ENCODE data around the gene ASB6. TPM values are rescaled to one million over a fixed set of nuclear protein-coding genes. Genes with fewer than 3 reads are reported as not detected.

The ASB6 gene
- total RNA-seq, 2 experiments from 2014 or later = 25.4 to 27.7 TPM

DNA sequence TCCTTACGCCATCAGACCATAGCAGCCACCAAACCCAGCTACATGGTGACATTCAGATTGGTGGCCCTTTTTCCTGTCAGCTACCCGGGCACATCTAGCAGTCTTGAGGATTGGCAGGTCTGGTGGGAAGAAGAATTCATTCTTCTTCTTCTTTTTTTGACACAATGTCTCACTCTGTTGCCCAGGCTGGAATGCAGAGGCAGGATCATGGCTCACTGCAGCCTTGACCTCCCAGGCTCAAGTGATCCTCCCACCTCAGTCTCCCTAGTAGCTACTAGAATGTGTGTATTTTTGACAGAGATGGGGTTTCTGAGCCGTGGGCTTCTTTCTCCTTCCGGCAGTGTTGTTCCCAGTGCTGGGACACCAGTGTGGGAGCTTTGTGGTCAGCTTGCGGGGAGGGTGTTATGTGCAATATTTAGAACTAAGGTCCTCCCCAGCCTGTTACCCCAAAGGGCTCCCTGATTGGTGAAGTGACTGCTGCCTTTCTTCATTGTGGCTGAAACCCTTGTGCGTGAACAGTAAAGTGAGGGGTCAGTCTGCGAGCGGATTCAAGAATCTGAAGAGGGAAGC is 12.6 kb downstream of the ASB6 start:
- ATAC-seq = no peak
- DNase-seq = no peak
- H3K27me3 Mint-ChIP-seq (ENCODE audit: low read depth) = no peaks in the 10 kb centered on the region
- ChIA-PET CTCF (interaction anchor here (0.8 to 9.4 kb wide), 3 partner anchors 11 to 498 kb away, joined by 3 to 87 read pairs (median 75); partner anchors contain the start of gene ASB6), POLR2A (no interaction called here)
- peak overlapping the region; percentile 43 for H3K27ac Mint-ChIP-seq
- no peak overlapping the region for H3K4me3 Mint-ChIP-seq
- peaks cover 32% of the 10 kb centered on the region for H3K36me3 Mint-ChIP-seq (ENCODE audit: low read depth)
- no peaks in the 10 kb centered on the region for H3K9me3 Mint-ChIP-seq (ENCODE audit: insufficient read depth)
- H3K4me1 Mint-ChIP-seq (ENCODE audit: low read depth) = peaks cover 56% of the 10 kb centered on the region

GRCh38 chr9:129628709-129629108 is 13.2 kb downstream of the ASB6 start:
- Mint-ChIP-seq H3K36me3 (ENCODE audit: low read depth) (peaks cover 27% of the 10 kb centered on the region), H3K4me1 (ENCODE audit: low read depth) (peaks cover 61% of the 10 kb centered on the region), H3K9me3 (ENCODE audit: insufficient read depth) (no peaks in the 10 kb centered on the region), H3K27me3 (ENCODE audit: low read depth) (no peaks in the 10 kb centered on the region), H3K27ac (peak overlapping the region; percentile 69), H3K4me3 (no peak overlapping the region)
- ChIA-PET CTCF (interaction anchor here (0.8 to 9.5 kb wide), 5 partner anchors 12 to 498 kb away, joined by 3 to 176 read pairs (median 75); partner anchors contain the start of gene ASB6), POLR2A (no interaction called here)
- ATAC-seq (no peak), DNase-seq (no peak)

GRCh38 chr9:129627556-129628440 is 14.2 kb downstream of the ASB6 start:
- H3K27me3 Mint-ChIP-seq (ENCODE audit: low read depth) = no peaks in the 10 kb centered on the region
- no peak for DNase-seq
- peak overlapping the region; percentile 80 for H3K4me3 Mint-ChIP-seq
- peaks cover 21% of the 10 kb centered on the region for H3K36me3 Mint-ChIP-seq (ENCODE audit: low read depth)
- peaks cover 61% of the 10 kb centered on the region for H3K4me1 Mint-ChIP-seq (ENCODE audit: low read depth)
- ChIA-PET CTCF (interaction anchor here (1.2 to 9.5 kb wide), 5 partner anchors 12 to 497 kb away, joined by 3 to 176 read pairs (median 75); partner anchors contain the start of gene ASB6), POLR2A (interaction anchor here (0.6 to 1.6 kb wide), 3 partner anchors 9 to 485 kb away, joined by 3 to 4 read pairs (median 4); no protein-coding TSS in a partner anchor)
- H3K27ac Mint-ChIP-seq = peak overlapping the region; percentile 88
- no peaks in the 10 kb centered on the region for H3K9me3 Mint-ChIP-seq (ENCODE audit: insufficient read depth)
- no peak for ATAC-seq

GRCh38 chr9:129626625-129627284 is 15.2 kb downstream of the ASB6 start:
- ChIA-PET CTCF (interaction anchor here (2.0 to 9.5 kb wide), 5 partner anchors 13 to 496 kb away, joined by 7 to 176 read pairs (median 75); partner anchors contain the start of gene ASB6), POLR2A (interaction anchor here (0.6 to 1.6 kb wide), 4 partner anchors 10 to 484 kb away, joined by 3 to 4 read pairs (median 4); no protein-coding TSS in a partner anchor)
- peak; percentile 63 for DNase-seq
- Mint-ChIP-seq H3K27ac (peak overlapping the region; percentile 88), H3K27me3 (ENCODE audit: low read depth) (no peaks in the 10 kb centered on the region), H3K4me3 (peak overlapping the region; percentile 80), H3K36me3 (ENCODE audit: low read depth) (peaks cover 16% of the 10 kb centered on the region), H3K9me3 (ENCODE audit: insufficient read depth) (no peaks in the 10 kb centered on the region), H3K4me1 (ENCODE audit: low read depth) (peaks cover 57% of the 10 kb centered on the region)
- peak; percentile 40 for ATAC-seq

DNA sequence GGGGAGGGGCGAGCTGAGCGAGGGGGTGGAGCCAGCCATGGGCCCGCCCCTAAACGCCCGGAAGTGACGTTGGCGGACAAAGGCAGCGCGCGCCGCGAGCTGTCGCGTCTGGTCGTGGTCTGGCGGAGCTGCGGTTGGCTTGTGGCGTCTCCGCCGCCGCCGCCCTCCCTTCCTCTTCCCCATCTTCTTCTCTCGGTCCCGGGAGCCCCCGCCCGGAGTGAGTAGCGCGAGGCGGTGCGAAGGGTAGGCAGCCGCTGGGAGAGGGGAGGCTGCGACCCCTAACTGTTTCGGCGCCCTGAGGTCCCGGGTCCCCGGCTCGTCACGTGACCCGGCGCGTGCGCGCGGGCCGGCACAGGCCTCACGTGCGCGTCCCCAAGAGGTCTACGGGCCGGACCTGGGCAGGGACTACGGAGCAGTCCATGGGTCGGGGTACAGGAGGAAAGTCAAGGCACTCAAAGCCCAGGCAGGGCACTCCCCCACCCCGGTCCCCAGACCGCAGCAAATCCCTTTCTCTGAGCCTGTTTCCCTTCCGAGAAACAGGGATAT is 15.8 kb downstream of the ASB6 start, which contains the start of gene NTMT1:
Gene NTMT1 (plus strand): TSS at position 85 of the 546 bp plus-strand sequence. CDS start 6,541 bp downstream, outside the sequence.
- Mint-ChIP-seq H3K27me3 (ENCODE audit: low read depth) (peaks cover 5% of the 10 kb centered on the region), H3K36me3 (ENCODE audit: low read depth) (peaks cover 16% of the 10 kb centered on the region), H3K9me3 (ENCODE audit: insufficient read depth) (no peaks in the 10 kb centered on the region), H3K4me3 (peak within 1 kb of the TSS; percentile 80), H3K27ac (peak within 1 kb of the TSS; percentile 88), H3K4me1 (ENCODE audit: low read depth) (peaks cover 54% of the 10 kb centered on the region)
- ATAC-seq = peak; percentile 70
- peak; percentile 92 for DNase-seq
- POLR2A ChIA-PET = interaction anchor here (0.6 to 1.6 kb wide), 10 partner anchors 11 to 529 kb away, joined by 3 to 5 read pairs (median 4); no protein-coding TSS in a partner anchor
- CTCF ChIA-PET = interaction anchor here (1.4 to 9.5 kb wide), 10 partner anchors 13 to 495 kb away, joined by 3 to 176 read pairs (median 26); partner anchors contain the start of gene ASB6

DNA sequence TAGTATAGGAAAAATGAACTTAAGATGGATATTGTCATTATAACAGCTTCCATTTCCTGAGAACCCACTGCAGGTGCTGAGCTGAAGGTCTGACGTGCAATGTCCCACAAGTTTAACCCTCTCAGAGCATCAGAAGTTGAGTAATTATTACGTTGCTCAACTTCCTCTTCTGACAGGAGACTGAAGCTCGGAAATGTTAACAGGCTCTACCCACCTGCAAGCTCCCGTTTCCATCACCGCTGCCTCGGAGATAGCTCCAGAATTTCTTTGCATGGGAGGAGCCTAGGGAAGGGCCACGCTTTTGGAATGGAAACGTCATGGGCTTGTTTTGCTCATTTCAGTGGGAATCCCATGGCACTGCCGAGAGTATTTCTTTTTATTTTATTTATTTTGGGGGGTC is 17.0 kb downstream of the ASB6 start:
- ChIA-PET CTCF (interaction anchor here (0.9 to 9.5 kb wide), 35 partner anchors 11 to 596 kb away, joined by 3 to 176 read pairs (median 5); partner anchors contain the start of genes ASB6, CRAT, IER5L and PTPA), POLR2A (interaction anchor here (0.7 to 1.9 kb wide), 7 partner anchors 14 to 485 kb away, joined by 3 to 8 read pairs (median 4); partner anchors contain the start of gene IER5L)
- no peaks in the 10 kb centered on the region for H3K9me3 Mint-ChIP-seq (ENCODE audit: insufficient read depth)
- peak; percentile 58 for DNase-seq
- peaks cover 9% of the 10 kb centered on the region for H3K27me3 Mint-ChIP-seq (ENCODE audit: low read depth)
- peaks cover 16% of the 10 kb centered on the region for H3K36me3 Mint-ChIP-seq (ENCODE audit: low read depth)
- H3K27ac Mint-ChIP-seq = peak overlapping the region; percentile 88
- peaks cover 49% of the 10 kb centered on the region for H3K4me1 Mint-ChIP-seq (ENCODE audit: low read depth)
- H3K4me3 Mint-ChIP-seq = peak overlapping the region; percentile 76
- ATAC-seq = peak; percentile 25

DNA sequence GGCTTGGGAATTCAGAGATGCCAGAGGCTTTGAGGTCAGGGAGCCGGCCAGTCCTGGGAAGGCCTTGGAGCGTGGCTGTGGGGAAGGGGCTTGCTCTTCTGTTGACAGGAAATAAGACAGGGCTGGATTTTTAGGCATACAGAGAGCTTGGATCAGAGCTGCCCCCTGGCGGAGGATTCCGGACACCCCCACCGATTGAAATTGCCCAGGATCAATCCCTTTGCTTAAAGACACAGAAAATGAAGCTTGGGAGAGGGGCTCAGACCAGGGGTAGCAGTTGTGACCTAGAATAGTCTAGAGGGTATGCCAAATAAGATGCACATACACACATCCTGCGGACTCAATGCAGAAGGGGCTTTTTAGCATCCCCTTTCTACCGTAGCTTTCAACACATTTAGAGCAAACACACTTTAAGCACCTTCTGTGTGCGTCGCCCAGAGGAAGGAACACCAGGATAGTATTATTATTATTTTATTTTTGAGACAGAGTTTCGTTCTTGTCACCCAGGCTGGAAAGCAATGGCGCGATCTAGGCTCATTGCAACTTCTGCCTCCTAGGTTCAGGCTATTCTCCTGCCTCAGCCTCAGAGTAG is 17.7 kb downstream of the ASB6 start:
- H3K27ac Mint-ChIP-seq = peak overlapping the region; percentile 88
- peaks cover 14% of the 10 kb centered on the region for H3K27me3 Mint-ChIP-seq (ENCODE audit: low read depth)

GRCh38 chr9:129623331-129623730 is 18.6 kb downstream of the ASB6 start:
- ChIA-PET CTCF (interaction anchor here (1.0 to 9.5 kb wide), 10 partner anchors 10 to 492 kb away, joined by 3 to 176 read pairs (median 10); partner anchors contain the start of genes ASB6 and IER5L), POLR2A (interaction anchor here (1.9 kb wide), 1 partner anchor 484 kb away, joined by 5 read pairs; no protein-coding TSS in a partner anchor)
- ATAC-seq = no peak
- H3K4me3 Mint-ChIP-seq = no peak overlapping the region
- peaks cover 35% of the 10 kb centered on the region for H3K4me1 Mint-ChIP-seq (ENCODE audit: low read depth)
- H3K27me3 Mint-ChIP-seq (ENCODE audit: low read depth) = peaks cover 20% of the 10 kb centered on the region
- H3K9me3 Mint-ChIP-seq (ENCODE audit: insufficient read depth) = no peaks in the 10 kb centered on the region
- peaks cover 9% of the 10 kb centered on the region for H3K36me3 Mint-ChIP-seq (ENCODE audit: low read depth)
- no peak overlapping the region for H3K27ac Mint-ChIP-seq
- DNase-seq = no peak

More for the DNA sequence above, 17.7 kb downstream of the ASB6 start:
- ATAC-seq = peak; percentile 10
- no peaks in the 10 kb centered on the region for H3K9me3 Mint-ChIP-seq (ENCODE audit: insufficient read depth)
- peaks cover 15% of the 10 kb centered on the region for H3K36me3 Mint-ChIP-seq (ENCODE audit: low read depth)
- H3K4me1 Mint-ChIP-seq (ENCODE audit: low read depth) = peaks cover 45% of the 10 kb centered on the region
- ChIA-PET CTCF (interaction anchor here (0.7 to 9.5 kb wide), 47 partner anchors 11 to 900 kb away, joined by 3 to 176 read pairs (median 4); partner anchors contain the start of genes ASB6, CRAT, IER5L and PTPA), POLR2A (interaction anchor here (0.8 to 1.9 kb wide), 3 partner anchors 15 to 485 kb away, joined by 4 to 8 read pairs (median 5); partner anchors contain the start of gene IER5L)
- peak; percentile 82 for DNase-seq
- H3K4me3 Mint-ChIP-seq = peak overlapping the region; percentile 40

GRCh38 chr9:129620669-129621295 is 21.2 kb downstream of the ASB6 start, which contains the start of gene C9orf50:
Gene C9orf50, minus strand, starts transcription at chr9:129621101. Its CDS starts 527 bp downstream, at chr9:129620574.
- ChIA-PET CTCF (interaction anchor here (0.9 to 9.5 kb wide), 5 partner anchors 7 to 490 kb away, joined by 3 to 176 read pairs (median 10); no protein-coding TSS in a partner anchor), POLR2A (interaction anchor here (1.1 to 1.4 kb wide), 2 partner anchors 443 to 489 kb away, joined by 4 to 5 read pairs; partner anchors contain the start of gene IER5L)
- ATAC-seq (no peak), DNase-seq (no peak)
- Mint-ChIP-seq H3K27me3 (ENCODE audit: low read depth) (peaks cover 27% of the 10 kb centered on the region), H3K27ac (no peak within 1 kb of the TSS), H3K4me3 (no peak within 1 kb of the TSS), H3K9me3 (ENCODE audit: insufficient read depth) (no peaks in the 10 kb centered on the region), H3K4me1 (ENCODE audit: low read depth) (peaks cover 18% of the 10 kb centered on the region), H3K36me3 (ENCODE audit: low read depth) (no peaks in the 10 kb centered on the region)
